ENCODE data around the gene PRAMEF2.
"Not testable (repeated sequence)": the region's sequence is repeated elsewhere in the genome, so short reads cannot be mapped to it uniquely, and the experiment has no call there.

The PRAMEF2 gene

GRCh38 chr1:12856786-12857185, at the start of gene PRAMEF2:
Gene PRAMEF2, plus strand, starts transcription at chr1:12857086. Its CDS starts 1,924 bp downstream, at chr1:12859010.
- not testable (repeated sequence) for FAIRE-seq

- no peak for FAIRE-seq
Measured at GRCh38 chr1:12809933-12810332, 47.0 kb upstream of the PRAMEF2 start.

- FAIRE-seq = no peak
Measured at GRCh38 chr1:12810691-12811408, 46.0 kb upstream of the PRAMEF2 start.

GRCh38 chr1:12811409-12811784, 45.5 kb upstream of the PRAMEF2 start:
- no peak for FAIRE-seq

GRCh38 chr1:12819061-12819460, 37.8 kb upstream of the PRAMEF2 start:
- not testable (repeated sequence) for FAIRE-seq

GRCh38 chr1:12831310-12831709, 25.6 kb upstream of the PRAMEF2 start, which contains the start of gene PRAMEF11:
Gene PRAMEF11, minus strand, starts transcription at chr1:12831410. Its CDS starts 2,621 bp downstream, at chr1:12828789.
- not testable (repeated sequence) for FAIRE-seq

- not testable (repeated sequence) for FAIRE-seq
Measured at GRCh38 chr1:12833251-12833650, 23.6 kb upstream of the PRAMEF2 start.

- FAIRE-seq = not testable (repeated sequence)
Measured at GRCh38 chr1:12848620-12849019, 8.3 kb upstream of the PRAMEF2 start, which contains the start of gene HNRNPCL1. Gene HNRNPCL1, minus strand, starts transcription at chr1:12848720. Its CDS starts 431 bp downstream, at chr1:12848289.

- no peak for FAIRE-seq
Measured at GRCh38 chr1:12851779-12852178, 5.1 kb upstream of the PRAMEF2 start.

GRCh38 chr1:12863131-12863880, 6.4 kb downstream of the PRAMEF2 start:
- not testable (repeated sequence) for FAIRE-seq

- not testable (repeated sequence) for FAIRE-seq
Measured at GRCh38 chr1:12878453-12878852, 21.6 kb downstream of the PRAMEF2 start.

GRCh38 chr1:12886101-12886500, 29.2 kb downstream of the PRAMEF2 start, which contains the start of gene PRAMEF4:
Gene PRAMEF4, minus strand, starts transcription at chr1:12886201. Its CDS starts 2,807 bp downstream, at chr1:12883394.
- not testable (repeated sequence) for FAIRE-seq

- FAIRE-seq = not testable (repeated sequence)
Measured at GRCh38 chr1:12898170-12898569, 41.3 kb downstream of the PRAMEF2 start, which contains the start of gene PRAMEF10. Gene PRAMEF10, minus strand, starts transcription at chr1:12898270. Its CDS starts 2,423 bp downstream, at chr1:12895847.

GRCh38 chr1:12899186-12899585, 42.3 kb downstream of the PRAMEF2 start:
- not testable (repeated sequence) for FAIRE-seq

- not testable (repeated sequence) for FAIRE-seq
Measured at GRCh38 chr1:12903793-12904572, 47.1 kb downstream of the PRAMEF2 start.
